SK-N-SH treated with all-trans-retinoic acid at 6 μM for 48 hours (cell line): ENCODE results near the gene NUCB2.

ENCODE experiments used
- ESRRG ChIP-seq: fragments of 250-450 bp; sonication (Bioruptor Pico); IDR thresholded peaks from 2 replicates; pipeline ENCODE4 v1.6.1; 2021; ENCODE audit warnings: mild to moderate bottlenecking
- GLIS3 ChIP-seq: fragments of 250-450 bp; sonication (Bioruptor Pico); IDR thresholded peaks from 2 replicates; pipeline ENCODE4 v1.5.0; 2020; ENCODE audit warnings: mild to moderate bottlenecking, moderate library complexity
- ISL1 ChIP-seq: fragments of 250-450 bp; sonication (Bioruptor Pico); IDR thresholded peaks from 2 replicates; pipeline ENCODE4 v2.1.2; 2022; ENCODE audit warnings: mild to moderate bottlenecking, moderate library complexity
- ZFP3 ChIP-seq: fragments of 250-450 bp; sonication (Bioruptor Pico); IDR thresholded peaks from 2 replicates; pipeline ENCODE4 v1.5.0; 2020; ENCODE audit warnings: mild to moderate bottlenecking, moderate library complexity
- ZFP30 ChIP-seq: fragments of 450-650 bp; formaldehyde crosslinking; IDR thresholded peaks from 2 replicates; pipeline ENCODE4 v1.5.0; 2022; ENCODE audit warnings: mild to moderate bottlenecking, moderate library complexity
- TF ChIP-seq, protein P1 (sequence below): fragments of 250-450 bp; sonication (Bioruptor Pico); IDR thresholded peaks from 2 replicates; pipeline ENCODE4 v1.5.1; 2020; ENCODE audit warnings: low read depth, mild to moderate bottlenecking, moderate library complexity

DNA sequence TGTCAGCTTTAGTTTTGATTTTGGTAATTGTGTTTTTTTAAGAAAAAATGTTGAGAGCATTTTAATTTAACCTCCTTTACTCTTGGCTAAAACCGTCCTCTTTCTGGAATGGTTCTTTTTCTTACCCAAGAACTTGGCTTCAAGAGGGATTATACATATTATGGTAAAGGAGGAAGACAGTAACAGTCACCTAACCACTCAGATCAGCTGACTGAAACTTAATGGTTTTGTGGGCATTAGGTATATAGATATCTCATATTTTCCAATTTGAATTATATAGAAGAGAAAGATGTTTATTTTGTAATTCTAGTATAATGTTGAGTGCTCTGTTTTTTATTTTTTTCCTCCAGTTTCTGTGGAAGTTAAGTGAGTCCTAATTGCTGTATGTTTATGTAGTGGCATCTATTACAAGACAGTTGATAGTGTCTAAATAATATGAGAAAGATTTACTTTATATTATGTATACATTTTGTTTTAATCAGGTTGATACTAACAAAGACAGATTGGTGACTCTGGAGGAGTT, 38.4 kb downstream of the NUCB2 start:
- TF ChIP-seq GLIS3 (CRISPR knock-in tag), result no peak
- no peak for TF ChIP-seq ZFP3 (CRISPR knock-in tag)
- TF ChIP-seq ESRRG, result no peak
- TF ChIP-seq ZFP30 (CRISPR knock-in tag), result no peak
- TF ChIP-seq ISL1 (CRISPR knock-in tag), result no peak
- TF ChIP-seq, protein P1, sequence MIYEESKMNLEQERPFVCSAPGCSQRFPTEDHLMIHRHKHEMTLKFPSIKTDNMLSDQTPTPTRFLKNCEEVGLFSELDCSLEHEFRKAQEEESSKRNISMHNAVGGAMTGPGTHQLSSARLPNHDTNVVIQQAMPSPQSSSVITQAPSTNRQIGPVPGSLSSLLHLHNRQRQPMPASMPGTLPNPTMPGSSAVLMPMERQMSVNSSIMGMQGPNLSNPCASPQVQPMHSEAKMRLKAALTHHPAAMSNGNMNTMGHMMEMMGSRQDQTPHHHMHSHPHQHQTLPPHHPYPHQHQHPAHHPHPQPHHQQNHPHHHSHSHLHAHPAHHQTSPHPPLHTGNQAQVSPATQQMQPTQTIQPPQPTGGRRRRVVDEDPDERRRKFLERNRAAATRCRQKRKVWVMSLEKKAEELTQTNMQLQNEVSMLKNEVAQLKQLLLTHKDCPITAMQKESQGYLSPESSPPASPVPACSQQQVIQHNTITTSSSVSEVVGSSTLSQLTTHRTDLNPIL (CRISPR knock-in tag), result no peak
